Lower leg skin (tissue), 3 donors: Measurements from ENCODE around the gene XRCC1.
A peak's percentile ranks its signal among the peaks of the same experiment; 100 is the strongest.

Experiments used
- CTCF ChIP-seq, 3 donors: fragments of 450-650 bp; IDR thresholded peaks; one replicate each; pipeline ENCODE4 v1.5.1; 2016; ENCODE audit warnings: antibody characterized with exemption in 3 of 3, mild to moderate bottlenecking in 3 of 3, moderate library complexity in 2 of 3
- POLR2A ChIP-seq, 2 donors: fragments of 450-650 bp; IDR thresholded peaks; one replicate each; pipeline ENCODE4 v1.6.1; 2016 to 2017; ENCODE audit warnings: antibody characterized with exemption in 2 of 2, mild to moderate bottlenecking in 1 of 2, moderate library complexity in 1 of 2

GRCh38 chr19:43595605-43595998 is 20.3 kb upstream of the XRCC1 start:
- TF ChIP-seq POLR2A (IDR thresholded peaks at IDR 0.05) = peak in 1 of 2 donors; percentile 30
- no peak for TF ChIP-seq CTCF (IDR thresholded peaks at IDR 0.05)
